Erythroblast (primary cell): ENCODE measurements around the gene STIMATE.

ENCODE experiments used
- GATA1 ChIP-seq: IDR thresholded peaks from 2 replicates; pipeline ENCODE4 v1.6.1; 2011; ENCODE audit warnings: low read depth, mild to moderate bottlenecking, control low read depth, low read length, moderate library complexity
- POLR2A ChIP-seq: IDR thresholded peaks from 2 replicates; pipeline ENCODE4 v1.6.1; 2011; ENCODE audit warnings: mild to moderate bottlenecking, low read length

- TF ChIP-seq POLR2A (no peak), GATA1 (no peak)
Measured at GRCh38 chr3:52857133-52857532, 40.2 kb downstream of the STIMATE start.
